Measurements from ENCODE around the gene ZNF865.

ZNF865 gene

GRCh38 chr19:55606471-55606787, 982 bp downstream of the ZNF865 start:
- DNase-seq (ENCODE audit: low spot score): no peak

- DNase-seq (ENCODE audit: low spot score): no peak
These were observed 1.4 kb downstream of the ZNF865 start for GRCh38 chr19:55606817-55607216.

GRCh38 chr19:55609326-55609725, 3.9 kb downstream of the ZNF865 start:
- DNase-seq (ENCODE audit: low spot score): no peak

GRCh38 chr19:55611300-55611982, 6.0 kb downstream of the ZNF865 start:
- DNase-seq (ENCODE audit: low spot score): no peak

- DNase-seq (ENCODE audit: low spot score): no peak
These were observed 6.7 kb downstream of the ZNF865 start for GRCh38 chr19:55611983-55612645.

- DNase-seq (ENCODE audit: low spot score): no peak
These were observed 7.9 kb downstream of the ZNF865 start for GRCh38 chr19:55613396-55613795.

- no peak for DNase-seq (ENCODE audit: low spot score)
These were observed 8.7 kb downstream of the ZNF865 start for GRCh38 chr19:55613930-55614710.

- DNase-seq (ENCODE audit: low spot score): no peak
These were observed 9.5 kb downstream of the ZNF865 start for GRCh38 chr19:55614711-55615542.

GRCh38 chr19:55615543-55616394, 10.3 kb downstream of the ZNF865 start:
- no peak for DNase-seq (ENCODE audit: low spot score)

- DNase-seq (ENCODE audit: low spot score): no peak
These were observed 11.0 kb downstream of the ZNF865 start for GRCh38 chr19:55616395-55616875.

- no peak for DNase-seq (ENCODE audit: low spot score)
These were observed 12.0 kb downstream of the ZNF865 start for GRCh38 chr19:55617426-55617825.

- no peak for DNase-seq (ENCODE audit: low spot score)
These were observed 13.0 kb downstream of the ZNF865 start for GRCh38 chr19:55618426-55618825.

GRCh38 chr19:55619286-55619685, 13.8 kb downstream of the ZNF865 start:
- no peak for DNase-seq (ENCODE audit: low spot score)

GRCh38 chr19:55620410-55621204, 15.2 kb downstream of the ZNF865 start:
- no peak for DNase-seq (ENCODE audit: low spot score)

GRCh38 chr19:55621205-55621672, 15.8 kb downstream of the ZNF865 start:
- no peak for DNase-seq (ENCODE audit: low spot score)

GRCh38 chr19:55621673-55622231, 16.3 kb downstream of the ZNF865 start:
- no peak for DNase-seq (ENCODE audit: low spot score)

- DNase-seq (ENCODE audit: low spot score): no peak
These were observed 17.0 kb downstream of the ZNF865 start for GRCh38 chr19:55622242-55622969.

- no peak for DNase-seq (ENCODE audit: low spot score)
These were observed 17.7 kb downstream of the ZNF865 start for GRCh38 chr19:55623130-55623529.

- no peak for DNase-seq (ENCODE audit: low spot score)
These were observed 18.1 kb downstream of the ZNF865 start for GRCh38 chr19:55623561-55623960.

Measured in HuH-7 (cell line).